ENCODE measurements around the gene ANO3.

Gene ANO3

DNA sequence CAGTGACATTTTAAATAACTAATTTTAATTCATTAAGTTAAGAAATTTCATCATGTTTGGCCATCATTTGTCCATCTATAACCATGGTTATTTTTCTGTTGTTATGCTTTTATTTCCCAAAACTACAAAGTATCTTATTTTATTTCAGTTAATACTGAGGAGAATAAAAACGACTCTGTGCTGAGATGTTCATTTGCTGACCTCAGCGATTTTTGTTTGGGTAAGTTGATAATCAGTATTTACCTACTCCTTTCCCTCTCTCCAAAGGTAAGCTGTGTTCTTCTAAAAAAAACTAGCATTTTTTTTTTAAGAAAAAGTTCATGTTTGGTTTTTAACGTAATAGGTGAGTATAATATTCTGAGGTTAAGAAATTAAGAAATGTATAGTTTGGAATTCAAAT, 111.7 kb downstream of the ANO3 start:
- H3K4me2 ChIP-seq (ENCODE audit: low read length), result no peak overlapping the region
- no peak overlapping the region for H3K27ac ChIP-seq (ENCODE audit: low read depth, low read length)
- no peaks in the 10 kb centered on the region for H3K9me2 ChIP-seq (replicated peaks; ENCODE audit: control insufficient read depth, low read length)
- H3K36me3 ChIP-seq (ENCODE audit: control insufficient read depth, low read length), result no peaks in the 10 kb centered on the region
- H3K4me3 ChIP-seq (ENCODE audit: low read length), result no peak overlapping the region
- H4K20me1 ChIP-seq (ENCODE audit: control insufficient read depth, insufficient read depth, low read depth, low read length), result no peaks in the 10 kb centered on the region
- no peaks in the 10 kb centered on the region for H3K9me3 ChIP-seq (ENCODE audit: control insufficient read depth, insufficient read depth, low read length)
- no peaks in the 10 kb centered on the region for H3K4me1 ChIP-seq (ENCODE audit: control insufficient read depth, low read length)
- TF ChIP-seq, protein P1, sequence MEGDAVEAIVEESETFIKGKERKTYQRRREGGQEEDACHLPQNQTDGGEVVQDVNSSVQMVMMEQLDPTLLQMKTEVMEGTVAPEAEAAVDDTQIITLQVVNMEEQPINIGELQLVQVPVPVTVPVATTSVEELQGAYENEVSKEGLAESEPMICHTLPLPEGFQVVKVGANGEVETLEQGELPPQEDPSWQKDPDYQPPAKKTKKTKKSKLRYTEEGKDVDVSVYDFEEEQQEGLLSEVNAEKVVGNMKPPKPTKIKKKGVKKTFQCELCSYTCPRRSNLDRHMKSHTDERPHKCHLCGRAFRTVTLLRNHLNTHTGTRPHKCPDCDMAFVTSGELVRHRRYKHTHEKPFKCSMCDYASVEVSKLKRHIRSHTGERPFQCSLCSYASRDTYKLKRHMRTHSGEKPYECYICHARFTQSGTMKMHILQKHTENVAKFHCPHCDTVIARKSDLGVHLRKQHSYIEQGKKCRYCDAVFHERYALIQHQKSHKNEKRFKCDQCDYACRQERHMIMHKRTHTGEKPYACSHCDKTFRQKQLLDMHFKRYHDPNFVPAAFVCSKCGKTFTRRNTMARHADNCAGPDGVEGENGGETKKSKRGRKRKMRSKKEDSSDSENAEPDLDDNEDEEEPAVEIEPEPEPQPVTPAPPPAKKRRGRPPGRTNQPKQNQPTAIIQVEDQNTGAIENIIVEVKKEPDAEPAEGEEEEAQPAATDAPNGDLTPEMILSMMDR (IDR thresholded peaks at IDR 0.05; ENCODE audit: low read depth, low read length, poor library complexity, severe bottlenecking), result no peak
- TF ChIP-seq EZH2phosphoT487 (IDR thresholded peaks at IDR 0.05; ENCODE audit: borderline replicate concordance, low read length), result no peak
- H3F3A ChIP-seq (ENCODE audit: control insufficient read depth, insufficient read depth), result no peaks in the 10 kb centered on the region
- H3K79me2 ChIP-seq (ENCODE audit: control insufficient read depth, low read length), result no peaks in the 10 kb centered on the region
- H3K27me3 ChIP-seq (ENCODE audit: control insufficient read depth, low read length), result no peaks in the 10 kb centered on the region

DNA sequence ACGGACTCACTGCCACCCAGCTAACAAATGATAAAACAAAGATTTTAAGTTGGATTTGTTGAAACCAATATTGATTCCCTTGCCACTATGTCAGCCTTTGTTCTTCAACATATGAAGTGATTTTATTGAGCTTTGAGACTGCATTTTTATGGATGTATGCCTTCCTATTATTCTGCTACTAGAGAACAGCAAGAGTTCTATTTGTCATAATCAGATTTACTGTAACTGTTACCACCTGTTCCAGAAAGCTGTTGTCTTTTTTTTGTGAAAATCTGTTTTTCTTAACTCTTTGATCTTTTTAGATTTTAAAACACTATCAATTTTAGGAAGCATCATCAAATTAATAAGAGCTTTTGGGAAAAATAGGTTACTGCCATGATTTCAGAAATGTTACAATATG, 125.7 kb downstream of the ANO3 start:
- Histone ChIP-seq H3K27me3 (ENCODE audit: control insufficient read depth, low read length) (no peaks in the 10 kb centered on the region), H3K36me3 (ENCODE audit: control insufficient read depth, low read length) (no peaks in the 10 kb centered on the region), H3K4me2 (ENCODE audit: low read length) (no peak overlapping the region), H3K4me1 (ENCODE audit: control insufficient read depth, low read length) (no peaks in the 10 kb centered on the region), H3K4me3 (ENCODE audit: low read length) (no peak overlapping the region), H3K9me3 (ENCODE audit: control insufficient read depth, insufficient read depth, low read length) (no peaks in the 10 kb centered on the region), H3F3A (ENCODE audit: control insufficient read depth, insufficient read depth) (no peaks in the 10 kb centered on the region), H3K9me2 (replicated peaks; ENCODE audit: control insufficient read depth, low read length) (no peaks in the 10 kb centered on the region), H4K20me1 (ENCODE audit: control insufficient read depth, insufficient read depth, low read depth, low read length) (no peaks in the 10 kb centered on the region), H3K79me2 (ENCODE audit: control insufficient read depth, low read length) (no peaks in the 10 kb centered on the region), H3K27ac (ENCODE audit: low read depth, low read length) (no peak overlapping the region)
- no peak for TF ChIP-seq EZH2phosphoT487 (IDR thresholded peaks at IDR 0.05; ENCODE audit: borderline replicate concordance, low read length)
- TF ChIP-seq, protein P1 (IDR thresholded peaks at IDR 0.05; ENCODE audit: low read depth, low read length, poor library complexity, severe bottlenecking), result no peak

DNA sequence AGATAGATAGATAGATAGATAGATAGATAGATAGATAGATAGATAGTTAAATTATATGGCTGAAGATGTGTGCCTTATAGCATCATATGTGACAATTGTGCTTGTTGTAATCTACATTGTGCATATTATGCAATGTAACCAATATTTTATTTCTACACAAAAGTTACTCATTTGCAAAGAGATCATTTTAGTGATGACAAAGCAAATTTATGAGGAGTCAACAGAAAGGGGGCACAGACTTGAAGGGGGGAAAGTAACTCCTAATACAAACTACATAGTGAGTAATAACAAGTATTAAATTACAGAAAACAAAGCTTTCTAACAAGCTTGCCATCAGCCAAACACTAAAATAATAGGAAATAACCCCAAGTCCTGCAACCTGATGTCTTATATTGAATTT, 133.3 kb downstream of the ANO3 start:
- Histone ChIP-seq H4K20me1 (ENCODE audit: control insufficient read depth, insufficient read depth, low read depth, low read length) (no peaks in the 10 kb centered on the region), H3K36me3 (ENCODE audit: control insufficient read depth, low read length) (no peaks in the 10 kb centered on the region), H3K9me3 (ENCODE audit: control insufficient read depth, insufficient read depth, low read length) (no peaks in the 10 kb centered on the region), H3F3A (ENCODE audit: control insufficient read depth, insufficient read depth) (no peaks in the 10 kb centered on the region), H3K27me3 (ENCODE audit: control insufficient read depth, low read length) (no peaks in the 10 kb centered on the region), H3K79me2 (ENCODE audit: control insufficient read depth, low read length) (no peaks in the 10 kb centered on the region), H3K27ac (ENCODE audit: low read depth, low read length) (no peak overlapping the region), H3K4me3 (ENCODE audit: low read length) (no peak overlapping the region), H3K4me2 (ENCODE audit: low read length) (no peak overlapping the region), H3K4me1 (ENCODE audit: control insufficient read depth, low read length) (no peaks in the 10 kb centered on the region), H3K9me2 (replicated peaks; ENCODE audit: control insufficient read depth, low read length) (no peaks in the 10 kb centered on the region)
- no peak for TF ChIP-seq EZH2phosphoT487 (IDR thresholded peaks at IDR 0.05; ENCODE audit: borderline replicate concordance, low read length)
- TF ChIP-seq, protein P1 (IDR thresholded peaks at IDR 0.05; ENCODE audit: low read depth, low read length, poor library complexity, severe bottlenecking), result no peak

DNA sequence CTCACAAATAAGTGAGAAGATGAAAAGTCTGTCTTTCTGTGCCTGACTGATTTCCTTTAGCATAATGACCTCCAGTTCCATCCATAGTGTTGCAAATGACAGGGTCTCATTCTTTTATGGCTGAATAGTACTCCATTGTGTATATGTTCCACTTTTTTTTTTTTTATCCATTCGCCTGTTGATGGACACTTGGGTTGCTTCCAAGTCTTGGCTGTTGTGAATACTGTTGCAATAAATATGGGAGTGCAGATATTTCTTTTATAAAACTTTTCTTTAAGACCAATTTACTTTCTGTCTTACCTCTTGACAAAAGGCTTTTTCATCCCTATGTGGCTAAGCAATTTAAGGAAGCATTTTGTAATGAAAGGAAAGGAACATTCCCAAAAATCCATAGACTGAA, 135.6 kb downstream of the ANO3 start:
- no peaks in the 10 kb centered on the region for H3K27me3 ChIP-seq (ENCODE audit: control insufficient read depth, low read length)
- H3K4me1 ChIP-seq (ENCODE audit: control insufficient read depth, low read length), result no peaks in the 10 kb centered on the region
- H3K9me3 ChIP-seq (ENCODE audit: control insufficient read depth, insufficient read depth, low read length), result no peaks in the 10 kb centered on the region
- no peaks in the 10 kb centered on the region for H3K36me3 ChIP-seq (ENCODE audit: control insufficient read depth, low read length)
- no peak overlapping the region for H3K4me2 ChIP-seq (ENCODE audit: low read length)
- H4K20me1 ChIP-seq (ENCODE audit: control insufficient read depth, insufficient read depth, low read depth, low read length), result no peaks in the 10 kb centered on the region
- TF ChIP-seq, protein P1 (IDR thresholded peaks at IDR 0.05; ENCODE audit: low read depth, low read length, poor library complexity, severe bottlenecking), result no peak
- no peak for TF ChIP-seq EZH2phosphoT487 (IDR thresholded peaks at IDR 0.05; ENCODE audit: borderline replicate concordance, low read length)
- H3F3A ChIP-seq (ENCODE audit: control insufficient read depth, insufficient read depth), result no peaks in the 10 kb centered on the region
- H3K27ac ChIP-seq (ENCODE audit: low read depth, low read length), result no peak overlapping the region
- no peaks in the 10 kb centered on the region for H3K9me2 ChIP-seq (replicated peaks; ENCODE audit: control insufficient read depth, low read length)
- no peak overlapping the region for H3K4me3 ChIP-seq (ENCODE audit: low read length)
- no peaks in the 10 kb centered on the region for H3K79me2 ChIP-seq (ENCODE audit: control insufficient read depth, low read length)
